GM18520 (cell line): ENCODE results near the gene HOXA5.

Source experiments
- ATAC-seq: cut with Tn5 transposase; IDR thresholded peaks from one replicate; pipeline ENCODE4 v1.9.1; 2021; ENCODE audit not compliant: unreplicated experiment

HOXA5 gene

DNA sequence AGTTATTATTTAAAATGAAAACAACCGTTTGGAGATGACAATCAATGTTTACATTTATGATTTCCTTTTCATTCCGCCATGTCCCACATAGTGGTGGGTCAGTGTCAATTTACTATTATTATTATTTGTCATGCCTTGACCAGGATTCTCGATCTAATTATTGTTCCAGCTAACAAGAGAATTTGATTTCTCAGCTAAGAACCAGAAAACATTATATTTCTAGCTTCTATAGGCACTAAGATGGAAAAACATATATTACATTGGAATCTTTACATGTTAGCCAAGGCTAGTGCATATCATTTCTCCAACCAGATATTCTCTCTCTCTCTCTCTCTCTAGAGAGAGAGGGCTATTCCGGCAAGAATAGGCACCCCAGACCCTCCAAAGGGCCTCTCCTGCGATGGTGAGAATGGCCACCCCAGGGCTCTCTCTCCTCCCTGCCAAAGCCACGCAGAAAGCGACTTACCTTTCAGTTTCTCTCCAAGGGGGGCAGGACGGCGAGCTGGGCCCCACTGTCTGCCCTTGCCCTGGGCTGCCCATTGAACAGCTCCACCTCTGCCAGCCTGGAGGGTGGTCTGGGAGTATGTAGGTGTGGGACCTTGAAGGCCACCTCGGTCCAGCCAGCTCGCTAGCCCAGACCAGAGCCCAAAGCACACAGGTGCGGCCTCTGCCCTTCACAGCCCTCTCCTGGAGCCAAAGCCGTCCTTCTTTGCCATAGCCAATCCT is 6.5 kb upstream of the HOXA5 start:
- ATAC-seq, result no peak

DNA sequence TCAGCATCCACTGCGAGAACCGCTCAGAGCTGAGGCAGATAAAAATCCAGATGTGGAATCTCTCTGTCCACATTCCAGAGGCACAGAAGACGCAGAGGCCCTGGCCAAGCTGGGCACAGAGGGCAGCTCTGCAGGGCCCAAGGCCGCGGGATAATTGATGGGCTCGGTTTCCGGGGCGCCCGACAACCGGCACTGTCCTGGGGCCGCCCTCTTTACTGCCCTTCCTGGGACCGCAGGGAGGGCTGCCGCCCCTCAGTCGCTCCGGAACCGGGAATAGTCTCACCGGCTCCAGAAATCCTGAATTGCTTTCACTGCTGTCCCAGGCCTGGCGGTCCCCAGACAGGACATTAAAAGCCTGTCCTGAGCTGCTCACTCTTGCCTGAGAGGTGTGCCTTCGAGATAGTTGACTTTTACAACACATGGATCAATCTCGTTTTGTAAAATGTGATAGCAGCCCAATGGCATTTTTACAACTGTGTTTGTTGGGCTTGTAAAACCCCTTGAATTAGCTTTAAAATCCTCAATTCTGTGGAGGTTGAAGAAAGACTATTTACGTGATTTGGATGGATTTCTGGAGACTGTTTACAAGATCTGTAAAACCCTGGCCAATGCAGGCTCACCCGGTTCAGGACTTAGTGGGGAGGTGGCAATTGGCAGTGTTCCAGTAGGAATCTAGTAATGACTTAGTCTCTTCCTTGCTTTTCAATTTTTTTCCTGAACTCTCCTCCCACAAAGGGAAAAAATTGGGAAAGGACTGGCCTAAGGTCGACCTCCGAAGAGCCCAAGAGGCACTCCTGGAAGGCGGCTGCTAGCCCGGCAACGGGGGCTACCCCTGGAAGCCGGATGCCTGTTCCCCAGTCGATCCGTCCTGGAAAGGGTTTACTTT is 5.5 kb upstream of the HOXA5 start:
- ATAC-seq, result no peak

DNA sequence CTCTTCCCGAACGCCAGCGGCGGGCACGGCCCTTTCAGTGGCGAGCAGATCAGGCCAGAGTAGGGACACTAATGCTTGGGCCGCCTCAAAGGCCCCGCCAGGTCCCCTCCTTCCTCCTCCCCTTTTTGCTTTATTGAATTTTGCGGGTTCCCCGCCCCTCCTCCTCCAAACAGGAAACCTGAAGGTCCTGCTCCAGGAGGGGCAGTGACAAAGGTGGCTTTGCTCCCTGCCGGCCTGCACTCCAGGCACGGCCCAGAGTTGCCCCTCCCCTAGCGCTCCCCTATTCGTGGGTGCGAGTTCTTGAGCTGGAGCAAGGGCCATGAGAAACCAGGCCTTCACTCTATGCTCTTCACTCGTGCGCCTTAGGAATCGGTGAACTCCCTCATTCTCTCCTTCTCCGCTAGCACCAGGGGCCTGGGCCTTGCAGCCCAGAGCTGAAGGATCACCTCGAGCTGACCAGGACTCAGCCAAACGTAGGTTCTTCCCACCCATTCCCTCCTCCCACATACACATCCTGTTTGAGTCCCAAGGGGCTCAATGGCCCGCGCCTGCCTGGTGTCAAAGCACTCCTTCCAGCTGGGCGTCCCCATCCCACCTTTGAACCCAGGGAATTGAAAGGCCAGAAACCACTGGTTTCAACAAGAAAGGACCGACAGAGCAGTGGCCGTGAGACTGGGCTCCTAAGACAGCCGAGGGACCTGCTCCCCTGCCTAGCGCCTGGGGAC is 4.7 kb upstream of the HOXA5 start:
- ATAC-seq, result no peak

DNA sequence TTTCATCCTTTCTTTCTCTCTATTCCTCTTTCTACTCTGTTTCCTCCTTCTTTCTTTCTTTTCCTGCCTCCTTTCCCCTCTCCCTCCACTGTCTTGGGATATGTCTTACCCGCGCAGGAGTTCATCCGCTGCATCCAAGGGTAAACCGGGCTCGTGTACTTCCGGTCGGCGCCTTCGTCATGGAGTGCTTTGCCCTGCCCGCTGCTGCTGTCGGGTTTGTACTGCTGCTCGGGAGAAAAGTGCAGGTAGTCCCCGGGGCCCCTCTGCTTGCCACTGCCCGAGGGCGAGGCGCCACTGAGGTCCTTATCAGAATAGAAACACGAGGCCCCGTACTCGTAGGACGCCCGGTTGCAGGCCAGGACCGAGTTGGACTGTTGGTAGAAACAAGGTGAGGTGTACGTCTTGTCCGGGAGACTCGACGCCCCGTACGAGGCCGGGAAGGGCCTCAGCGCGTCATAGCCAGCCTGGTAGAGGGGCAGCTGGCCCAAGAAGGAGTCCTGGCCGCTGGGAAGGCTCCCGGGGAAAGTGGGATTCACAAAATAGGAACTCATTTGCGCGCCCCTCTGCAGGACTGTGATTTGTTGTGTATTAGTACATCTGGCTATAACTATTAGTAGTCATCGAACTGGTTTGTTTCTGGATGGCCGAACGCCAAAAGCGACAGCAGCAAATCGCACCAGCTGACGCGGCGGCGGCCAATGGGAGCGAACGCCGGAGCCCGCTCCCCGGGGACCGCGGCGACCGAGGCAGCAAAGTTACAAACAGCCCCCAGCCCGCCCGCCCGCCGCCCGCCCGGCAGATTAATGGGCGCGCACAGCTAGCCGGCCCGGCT is 3.9 kb upstream of the HOXA5 start, which contains the start of gene HOXA6:
HOXA6 (minus strand) TSS at position 576 of the 832 bp plus-strand sequence; CDS start at position 551, 25 bp downstream.
- ATAC-seq, result no peak

DNA sequence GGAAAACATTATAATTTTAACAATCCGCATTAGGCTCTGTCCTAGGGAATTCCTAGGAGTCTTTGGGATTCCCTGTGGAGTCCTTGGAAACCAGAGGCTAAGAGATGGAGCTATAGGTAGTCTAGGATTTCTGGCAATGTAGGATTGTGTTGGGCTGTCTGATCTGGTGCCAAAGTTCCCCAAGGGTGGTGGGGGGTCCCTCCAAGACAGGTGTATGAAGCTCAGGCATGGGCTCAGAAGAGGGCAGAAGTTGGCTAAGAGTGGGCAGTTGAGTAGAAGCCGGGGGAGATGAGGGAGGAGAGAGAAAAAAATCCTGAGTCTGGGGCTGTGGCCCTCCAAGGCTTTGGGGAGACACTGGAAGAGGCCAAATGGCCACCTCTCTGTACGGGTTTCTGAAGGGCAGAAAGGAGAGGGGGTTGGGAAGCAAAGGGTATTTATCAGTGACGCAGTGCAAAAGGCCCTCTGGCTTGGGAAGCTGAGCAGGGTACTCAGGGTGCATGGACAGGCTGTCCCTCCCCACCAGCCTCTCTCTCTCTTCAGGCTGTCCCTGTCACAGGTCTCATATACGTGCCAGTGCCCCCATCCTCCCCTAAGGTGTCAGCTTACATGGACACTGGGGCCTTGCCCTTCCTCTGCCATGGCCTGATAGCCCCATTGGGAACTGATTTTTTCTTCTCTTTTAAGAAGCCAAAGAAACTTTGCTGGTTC is 3.2 kb upstream of the HOXA5 start:
- ATAC-seq, result no peak

DNA sequence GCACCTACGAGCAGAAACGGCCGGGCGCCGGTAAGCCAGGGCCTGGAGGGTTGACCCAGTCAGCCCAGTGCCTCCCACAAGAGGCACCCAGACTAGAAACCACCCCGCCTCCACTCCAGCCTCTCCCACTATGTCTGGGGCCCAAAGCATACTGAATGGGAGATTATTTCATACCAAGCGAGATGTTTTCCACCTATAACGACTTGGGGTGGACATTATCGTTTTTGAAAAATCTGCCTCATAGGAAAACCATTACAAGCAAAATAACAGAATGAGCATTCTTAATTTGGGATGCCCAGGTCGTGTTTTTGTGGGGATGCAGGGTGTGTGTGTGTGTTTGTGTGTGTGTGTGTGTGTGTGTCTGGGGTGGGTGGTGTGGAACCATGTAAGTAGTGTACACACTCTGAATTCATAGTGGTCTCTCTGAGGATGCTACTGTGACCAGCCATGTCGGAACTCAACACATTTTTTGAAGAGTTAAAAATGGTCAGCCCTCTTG is 2.5 kb upstream of the HOXA5 start:
- no peak for ATAC-seq

DNA sequence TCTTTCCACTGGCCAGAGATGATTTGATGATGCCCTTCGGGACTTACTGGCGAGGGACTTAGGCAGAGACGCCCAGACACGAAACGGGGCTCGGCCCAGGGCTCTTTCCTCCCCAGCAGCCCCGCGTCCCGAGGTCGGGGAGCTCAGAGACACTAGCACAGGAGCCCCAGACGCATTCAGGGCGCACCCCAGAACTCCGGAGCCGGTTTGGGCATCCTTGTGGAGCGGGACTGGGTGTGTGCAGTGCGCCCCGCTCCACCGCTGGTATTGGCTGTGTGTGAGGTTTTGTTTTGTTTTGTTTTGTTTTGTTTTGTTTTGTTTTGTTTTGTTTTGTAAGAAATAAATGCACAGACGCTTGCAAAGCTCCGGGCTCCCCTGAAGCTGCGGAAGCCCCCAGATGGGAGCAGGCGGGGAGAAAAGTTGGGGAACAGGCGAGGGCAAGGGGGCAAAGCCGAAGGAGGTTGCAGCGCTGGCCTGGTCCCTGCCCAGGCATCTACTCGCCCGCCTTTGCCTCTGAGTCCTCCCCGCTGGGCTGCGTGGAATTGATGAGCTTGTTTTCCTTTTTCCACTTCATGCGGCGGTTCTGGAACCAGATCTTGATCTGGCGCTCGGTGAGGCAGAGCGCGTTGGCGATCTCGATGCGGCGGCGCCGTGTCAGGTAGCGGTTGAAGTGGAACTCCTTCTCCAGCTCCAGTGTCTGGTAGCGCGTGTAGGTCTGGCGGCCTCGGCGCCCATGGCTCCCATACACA is 1.9 kb upstream of the HOXA5 start:
- no peak for ATAC-seq

DNA sequence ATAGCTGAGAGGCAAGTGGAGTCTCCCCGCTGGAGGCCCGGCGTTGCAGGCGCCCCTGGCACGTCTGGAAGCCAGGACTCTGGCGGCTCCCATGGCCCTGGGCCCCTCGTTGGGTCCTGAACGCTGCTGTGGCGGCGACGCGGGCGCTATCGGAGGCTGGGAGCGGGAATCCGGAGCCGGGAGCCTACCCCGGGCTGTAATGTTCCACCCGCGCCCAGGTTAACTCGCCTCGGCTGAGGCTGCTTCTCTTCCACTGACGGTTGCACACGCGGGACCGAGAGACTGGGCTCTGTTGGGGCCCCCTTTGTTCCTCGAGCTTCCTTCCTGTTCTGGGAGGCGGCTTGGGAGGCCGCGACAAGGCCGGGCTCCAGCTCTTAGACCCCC is 1.3 kb upstream of the HOXA5 start:
- ATAC-seq, result no peak

DNA sequence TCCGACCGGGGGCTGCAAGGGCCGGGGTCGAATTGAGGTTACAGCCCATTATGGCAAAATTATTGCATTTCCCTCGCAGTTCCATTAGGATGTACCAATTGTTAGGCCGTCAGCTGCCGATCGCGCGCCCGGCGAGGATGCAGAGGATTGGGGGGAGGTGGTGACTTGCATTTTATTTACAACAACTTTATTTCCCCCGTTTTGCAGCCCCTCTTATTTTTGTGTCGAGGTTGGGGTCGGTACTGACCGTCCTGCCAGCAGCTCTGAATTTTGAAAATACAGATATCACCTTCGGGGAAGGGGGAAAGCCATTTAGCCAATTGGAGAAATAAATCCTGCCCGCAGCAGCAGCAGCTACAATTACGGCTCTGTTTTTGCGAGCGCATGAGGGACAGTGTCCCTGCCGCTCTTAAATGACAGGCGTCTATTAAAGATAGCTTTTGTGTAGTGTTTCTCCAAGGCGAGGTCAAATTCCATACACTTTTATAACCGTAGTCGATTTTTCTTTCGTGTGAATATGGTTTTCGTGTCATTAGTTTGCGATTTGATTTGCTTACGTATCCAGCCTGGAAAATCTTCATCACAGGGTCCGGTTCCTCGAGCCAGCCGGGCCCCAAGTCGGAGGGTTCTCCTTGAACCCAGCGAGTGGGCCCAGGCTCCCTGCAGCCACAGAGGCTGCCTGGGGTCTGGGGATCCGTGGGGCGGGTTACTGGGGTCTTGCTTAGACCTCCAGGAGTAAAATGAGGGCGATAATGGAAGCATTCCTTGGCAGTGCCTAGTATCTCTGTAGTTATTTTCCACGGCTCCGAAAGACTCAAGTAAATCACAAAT is 684 bp upstream of the HOXA5 start:
- ATAC-seq, result no peak

DNA sequence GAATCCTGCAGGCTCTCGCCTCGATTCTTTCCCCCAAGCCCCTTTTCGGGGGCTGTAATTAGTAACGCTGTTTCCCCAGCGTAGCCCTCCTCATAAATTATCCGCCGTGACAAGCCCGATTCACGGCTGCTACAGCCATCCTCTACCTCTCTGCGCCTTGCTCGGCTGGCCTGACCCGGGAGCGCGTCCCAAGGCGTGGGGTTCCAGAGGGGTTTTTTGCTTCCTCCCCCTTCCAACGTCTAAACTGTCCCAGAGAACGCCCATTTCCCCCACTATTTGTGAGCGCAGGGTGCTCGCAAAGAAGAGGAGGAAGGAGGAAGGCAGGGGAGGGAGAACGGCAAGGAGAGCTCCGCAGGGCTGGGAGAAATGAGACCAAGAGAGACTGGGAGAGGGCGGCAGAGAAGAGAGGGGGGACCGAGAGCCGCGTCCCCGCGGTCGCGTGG is 880 bp downstream of the HOXA5 start:
- no peak for ATAC-seq

DNA sequence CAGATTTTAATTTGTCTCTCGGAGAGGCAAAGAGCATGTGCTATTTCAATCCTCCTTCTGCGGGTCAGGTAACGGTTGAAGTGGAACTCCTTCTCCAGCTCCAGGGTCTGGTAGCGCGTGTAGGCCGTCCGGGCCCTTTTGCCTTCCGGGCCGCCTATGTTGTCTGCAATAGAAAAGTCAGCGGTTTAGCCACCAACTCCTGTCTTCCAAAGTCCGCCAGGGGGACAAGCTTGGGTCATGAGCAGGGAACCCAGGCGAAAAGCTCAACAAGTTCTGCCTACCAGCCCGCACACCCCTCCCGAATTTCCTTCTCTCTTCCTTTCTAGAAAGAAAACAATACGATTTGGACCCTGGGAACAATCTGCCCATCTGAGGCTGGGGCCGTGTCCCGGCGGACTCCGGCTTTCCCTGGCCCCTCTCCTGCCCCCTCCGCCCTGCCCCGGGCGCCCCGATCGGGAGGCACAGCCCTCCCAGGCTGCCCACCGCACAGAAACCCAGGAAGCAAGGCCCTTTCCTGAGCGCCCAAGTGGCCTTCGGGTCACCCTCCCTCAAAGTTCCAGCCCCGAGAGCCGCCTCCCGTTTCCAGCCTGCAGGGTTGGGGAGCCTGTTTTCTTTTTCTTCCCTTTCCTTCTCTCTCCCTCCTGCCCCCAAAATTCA is 1.4 kb downstream of the HOXA5 start:
- no peak for ATAC-seq

DNA sequence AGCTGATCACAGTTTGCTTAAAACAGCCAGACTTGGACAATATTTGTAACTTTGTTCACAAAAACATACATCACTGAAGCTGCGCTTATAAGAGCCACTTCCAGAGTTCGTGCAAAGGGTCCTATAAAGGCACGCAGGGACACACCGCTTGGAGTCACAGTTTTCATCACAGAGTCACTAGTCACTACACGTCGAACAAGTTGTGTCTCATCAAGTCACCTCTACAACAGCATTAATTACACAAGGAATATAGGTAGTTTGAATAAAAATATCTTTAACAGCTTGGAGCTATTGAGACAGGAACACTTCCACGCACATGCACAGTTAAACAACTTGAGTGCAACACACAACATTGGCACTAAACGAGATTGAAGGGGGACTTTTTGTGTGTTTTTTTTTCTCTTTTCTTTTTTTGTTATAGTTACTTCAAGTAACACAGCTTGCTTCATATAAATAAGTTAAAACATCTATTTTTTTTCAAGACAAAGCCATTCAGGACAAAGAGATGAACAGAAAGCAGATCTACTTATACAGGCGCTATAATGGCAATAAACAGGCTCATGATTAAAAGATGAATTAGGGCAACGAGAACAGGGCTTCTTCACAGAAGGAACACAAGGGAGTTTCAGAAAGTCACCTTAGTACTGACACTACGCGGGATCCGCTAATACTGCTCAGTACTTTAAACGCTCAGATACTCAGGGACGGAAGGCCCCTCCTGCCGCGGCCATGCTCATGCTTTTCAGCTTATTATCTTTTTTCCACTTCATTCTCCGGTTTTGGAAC is 2.2 kb downstream of the HOXA5 start:
- ATAC-seq, result no peak

DNA sequence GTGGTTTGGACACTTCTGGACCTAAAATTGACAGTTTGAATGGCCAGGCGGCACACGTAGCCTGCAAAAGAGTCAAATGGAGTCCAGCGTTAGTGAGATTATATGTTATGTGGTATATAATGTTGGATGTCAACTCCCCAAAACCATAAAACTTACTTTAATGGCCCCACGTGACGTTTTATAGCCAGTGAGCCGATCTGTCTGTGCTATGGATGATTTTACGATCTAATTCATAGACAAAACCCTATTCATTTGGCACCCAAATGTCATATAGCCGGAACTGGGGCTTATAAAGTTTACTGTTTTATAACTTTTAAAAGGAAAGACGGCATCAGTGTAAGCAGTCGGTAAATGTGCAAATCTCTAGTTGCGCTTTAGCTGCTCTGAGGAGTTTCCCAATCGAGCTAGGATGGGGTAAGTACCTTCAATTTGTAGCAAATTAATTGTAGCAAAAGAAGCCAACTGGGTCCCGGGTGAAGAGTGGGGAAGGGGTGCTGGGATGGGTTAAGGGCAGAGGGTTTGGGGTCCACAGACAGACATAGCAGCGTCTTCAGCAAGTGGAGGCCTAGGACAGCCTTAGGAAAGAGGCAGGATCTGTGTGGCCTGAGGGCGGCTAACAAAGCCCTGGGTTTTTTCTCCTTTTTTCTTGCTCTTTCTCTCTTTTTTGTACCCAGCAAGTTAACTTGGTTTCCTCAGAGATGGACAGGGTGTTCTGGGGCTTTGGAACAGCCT is 3.2 kb downstream of the HOXA5 start:
- no peak for ATAC-seq

DNA sequence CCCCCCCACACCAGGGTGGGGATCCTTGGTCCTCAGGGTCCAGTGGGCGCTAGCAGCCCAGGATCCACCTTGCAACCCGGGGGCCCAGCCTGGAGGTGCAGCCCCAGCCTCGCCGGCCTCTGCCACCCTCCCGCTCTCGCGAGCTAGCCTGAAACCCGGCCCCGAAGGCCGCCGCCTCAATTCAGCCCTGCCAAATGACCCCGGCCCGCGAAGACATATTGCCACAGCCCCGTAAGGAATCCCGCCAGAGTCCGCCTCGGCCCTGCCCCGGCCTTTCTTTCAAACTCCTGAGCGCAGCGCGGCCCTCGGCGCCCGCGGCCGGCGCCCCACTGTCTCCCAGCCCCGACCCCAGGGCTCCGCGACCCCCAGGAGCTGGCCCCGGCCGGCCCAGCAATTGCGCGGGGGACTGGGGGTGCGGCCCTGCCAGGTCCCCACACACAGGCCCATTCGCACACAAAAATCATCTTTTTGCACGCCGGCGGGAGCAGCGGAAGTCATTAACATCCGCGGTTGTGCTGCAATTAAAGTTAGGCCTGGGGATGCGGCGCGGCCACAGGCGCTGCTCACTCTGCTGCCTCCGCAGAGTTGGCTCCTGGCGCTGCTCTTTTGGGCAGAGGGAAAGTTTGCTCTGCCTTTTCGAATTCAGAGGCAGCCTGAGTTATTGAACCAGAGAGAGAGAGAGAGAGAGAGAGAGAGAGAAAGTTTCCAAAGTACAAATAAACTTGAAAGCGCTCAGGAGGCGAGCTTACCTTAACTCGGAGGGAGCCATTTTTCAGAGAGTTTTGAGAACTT is 4.0 kb downstream of the HOXA5 start:
- no peak for ATAC-seq

DNA sequence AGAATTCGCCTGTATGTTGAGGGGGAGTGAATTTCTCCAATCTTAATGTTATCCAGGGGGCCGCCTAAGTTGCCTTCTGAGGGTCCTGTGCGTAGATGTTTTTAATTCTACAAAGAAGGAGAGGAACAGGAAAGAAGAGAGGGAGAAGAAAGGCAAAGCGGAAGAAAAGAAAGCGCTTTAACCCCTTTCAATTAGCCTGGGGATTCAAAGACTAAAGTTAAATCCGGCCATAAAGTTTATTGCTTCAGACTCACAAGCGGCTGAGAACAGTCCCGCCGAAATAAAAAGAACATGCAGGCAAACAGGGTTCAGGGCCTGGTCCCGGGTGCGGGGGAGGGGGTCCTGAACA is 4.5 kb downstream of the HOXA5 start:
- no peak for ATAC-seq

DNA sequence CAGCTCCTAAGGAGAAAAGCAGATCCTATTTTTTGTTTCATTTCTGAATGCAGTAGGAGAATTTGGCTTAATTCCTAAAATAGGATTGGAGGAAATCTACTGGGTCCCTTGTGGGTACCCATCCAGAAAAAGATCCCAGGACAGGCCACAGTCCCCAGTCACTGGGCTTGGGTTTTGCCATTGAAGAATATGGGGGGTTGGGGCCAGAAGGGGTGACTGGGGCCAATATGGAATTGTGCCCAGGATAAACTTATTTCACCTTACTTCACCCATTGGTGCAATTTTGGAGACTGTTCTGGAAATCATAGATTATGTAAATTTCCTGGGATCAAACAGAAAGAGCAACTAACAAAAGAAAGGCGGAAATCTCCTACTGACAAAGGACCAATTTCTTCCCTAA is 5.0 kb downstream of the HOXA5 start:
- ATAC-seq, result no peak
